Activated CD8-positive, alpha-beta T cell treated with anti-CD3 and anti-CD28 coated beads, Interleukin-2, amount 10 ng/mL, durations not matched to agents 7 days and 5 days (primary cell): ENCODE measurements around the gene CACNA1C. TPM values are rescaled to one million over a fixed set of nuclear protein-coding genes. Genes with fewer than 3 reads are reported as not detected.

Experiments used
- ATAC-seq: fragments of 150-1000 bp; cut with Tn5 transposase; one replicate; pipeline ENCODE4 v1.10.0; 2021; ENCODE audit warnings: moderate library complexity
- CTCF ChIA-PET: fragments of 350-600 bp; sonication (Branson Sonifier 250); formaldehyde crosslinking; loops from one replicate; lab custom pipeline; 2021; ENCODE audit warnings: antibody characterized with exemption; lab: Charles Lee
- POLR2A ChIA-PET: fragments of 350-600 bp; sonication (Branson Sonifier 250); formaldehyde crosslinking; loops from one replicate; lab custom pipeline; 2021; ENCODE audit warnings: antibody characterized with exemption; lab: Charles Lee
- DNase-seq: peaks from one replicate; pipeline ENCODE4 v3.0.0-alpha.2; 2020
- H3K27ac Mint-ChIP-seq: one replicate; pipeline ENCODE4 v1.8.0; 2021; ENCODE audit warnings: mild to moderate bottlenecking, mixed read lengths
- H3K27me3 Mint-ChIP-seq: one replicate; pipeline ENCODE4 v1.8.0; 2021; ENCODE audit warnings: low read depth, mixed read lengths
- H3K36me3 Mint-ChIP-seq: one replicate; pipeline ENCODE4 v1.8.0; 2021; ENCODE audit warnings: low read depth, mixed read lengths
- H3K4me1 Mint-ChIP-seq: one replicate; pipeline ENCODE4 v1.8.0; 2021; ENCODE audit warnings: low read depth, mixed read lengths
- H3K4me3 Mint-ChIP-seq: one replicate; pipeline ENCODE4 v1.8.0; 2021; ENCODE audit warnings: mild to moderate bottlenecking, mixed read lengths
- H3K9me3 Mint-ChIP-seq: one replicate; pipeline ENCODE4 v1.8.0; 2022; ENCODE audit warnings: mixed read lengths; ENCODE audit not compliant: insufficient read depth
- total RNA-seq, 2 experiments: library from RNA; stranded (reverse); gene quantifications; one replicate each; pipeline ENCODE4 v1.2.3, GENCODE V29; 2021

The CACNA1C gene
- total RNA-seq, 2 experiments from 2014 or later: 0.08 TPM

GRCh38 chr12:2264651-2265232 lies 212.0 kb downstream of the CACNA1C start:
- CTCF ChIA-PET: no interaction called here
- no peak for DNase-seq

GRCh38 chr12:2265461-2266167 lies 212.8 kb downstream of the CACNA1C start:
- Mint-ChIP-seq H3K4me3 (no peak overlapping the region), H3K4me1 (no peaks in the 10 kb centered on the region), H3K36me3 (no peaks in the 10 kb centered on the region), H3K27ac (no peak overlapping the region), H3K27me3 (no peaks in the 10 kb centered on the region), H3K9me3 (no peaks in the 10 kb centered on the region)
- ATAC-seq (no peak), DNase-seq (no peak)
- ChIA-PET POLR2A (no interaction called here), CTCF (no interaction called here)

More at GRCh38 chr12:2264651-2265232, 212.0 kb downstream of the CACNA1C start:
- Mint-ChIP-seq H3K27ac (no peak overlapping the region), H3K27me3 (no peaks in the 10 kb centered on the region), H3K9me3 (no peaks in the 10 kb centered on the region), H3K4me1 (no peaks in the 10 kb centered on the region), H3K36me3 (no peaks in the 10 kb centered on the region), H3K4me3 (no peak overlapping the region)
- ATAC-seq: no peak
- POLR2A ChIA-PET: no interaction called here

DNA sequence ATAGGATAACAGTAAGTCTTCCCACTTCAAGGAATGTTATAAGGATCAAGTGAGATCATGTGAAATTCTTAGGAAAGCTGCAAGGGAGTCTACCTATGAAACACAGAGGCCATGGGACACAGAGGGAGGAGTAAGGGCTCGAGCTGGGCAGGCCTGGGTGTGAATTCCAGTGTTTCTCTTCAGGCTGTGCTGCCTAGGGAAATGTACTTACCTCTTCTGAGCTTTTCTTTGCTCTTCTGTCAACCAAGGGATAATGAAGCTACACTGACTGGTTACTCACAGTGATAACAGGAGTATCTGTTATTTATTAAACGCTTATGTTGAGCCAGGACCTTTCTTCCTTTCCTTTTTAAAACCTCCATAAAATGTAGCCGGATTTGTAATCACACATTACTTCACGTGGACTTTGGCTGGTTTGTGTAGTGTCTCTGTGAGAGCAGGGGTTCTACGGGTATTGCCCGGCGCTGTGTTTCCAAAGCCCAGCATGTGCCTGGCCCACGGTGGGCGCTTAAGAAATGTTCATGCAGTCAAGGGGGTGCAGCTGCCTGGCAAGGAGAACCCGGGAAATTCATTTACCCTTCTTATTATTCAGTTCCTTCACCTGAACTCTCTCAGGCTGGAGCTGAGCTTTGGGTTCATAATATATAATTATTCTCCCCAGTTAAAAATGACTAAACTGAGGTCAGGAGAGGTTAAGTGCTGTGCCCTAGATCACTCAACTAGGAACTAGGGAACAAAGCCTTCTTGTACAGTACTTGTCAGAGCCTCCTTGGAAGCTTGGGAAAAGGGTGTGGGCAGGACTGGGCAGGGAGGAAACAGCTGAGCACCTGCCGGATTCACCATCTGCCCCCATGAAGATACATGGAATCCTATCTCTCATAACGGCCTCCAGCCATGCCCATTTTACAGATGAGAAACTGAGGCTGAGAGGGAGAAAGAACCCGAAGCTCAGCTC lies 214.2 kb downstream of the CACNA1C start:
- Mint-ChIP-seq H3K27me3 (no peaks in the 10 kb centered on the region), H3K36me3 (no peaks in the 10 kb centered on the region), H3K4me3 (no peak overlapping the region), H3K4me1 (no peaks in the 10 kb centered on the region), H3K27ac (no peak overlapping the region), H3K9me3 (no peaks in the 10 kb centered on the region)
- ChIA-PET CTCF (no interaction called here), POLR2A (no interaction called here)
- DNase-seq: no peak
- no peak for ATAC-seq

DNA sequence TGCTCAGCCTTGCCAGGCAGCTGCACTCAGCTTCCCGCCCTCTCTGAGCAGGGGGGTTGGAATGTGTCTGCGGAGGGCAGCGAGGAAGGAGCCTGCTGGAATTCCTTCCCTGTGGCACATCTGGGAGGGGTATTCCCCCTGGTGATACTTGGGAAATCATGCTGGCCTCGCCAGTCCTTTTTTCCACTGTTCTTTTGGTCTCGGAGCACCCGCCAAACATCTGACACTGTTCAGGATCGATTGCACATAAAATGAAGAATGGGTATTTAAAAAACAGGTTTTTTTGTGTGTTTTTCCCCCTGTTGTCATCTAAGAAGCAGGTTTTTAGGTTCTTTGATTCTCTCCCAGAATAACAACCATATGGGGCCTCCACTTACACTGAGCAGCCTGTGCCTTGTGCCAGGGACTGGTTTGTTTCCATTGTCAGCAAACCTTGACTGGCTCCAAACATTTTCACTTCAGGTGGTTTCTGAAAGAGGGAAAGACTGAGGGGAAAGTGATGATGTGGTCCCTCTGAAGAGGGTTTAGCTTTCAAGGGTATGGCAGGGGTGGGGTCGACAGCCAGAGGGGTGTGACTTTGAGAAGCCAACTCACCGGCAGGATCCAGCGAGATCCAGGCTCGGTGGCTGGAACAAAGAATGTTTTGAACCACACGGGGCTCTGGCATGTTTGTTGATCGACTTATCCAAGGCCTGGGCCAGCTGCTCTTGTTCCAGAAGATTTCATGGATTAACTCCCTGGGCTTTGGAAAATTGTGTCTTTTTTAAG lies 215.1 kb downstream of the CACNA1C start:
- ChIA-PET CTCF (no interaction called here), POLR2A (no interaction called here)
- Mint-ChIP-seq H3K4me1 (no peaks in the 10 kb centered on the region), H3K27me3 (no peaks in the 10 kb centered on the region), H3K4me3 (no peak overlapping the region), H3K9me3 (no peaks in the 10 kb centered on the region), H3K36me3 (no peaks in the 10 kb centered on the region), H3K27ac (no peak overlapping the region)
- ATAC-seq (no peak), DNase-seq (no peak)

DNA sequence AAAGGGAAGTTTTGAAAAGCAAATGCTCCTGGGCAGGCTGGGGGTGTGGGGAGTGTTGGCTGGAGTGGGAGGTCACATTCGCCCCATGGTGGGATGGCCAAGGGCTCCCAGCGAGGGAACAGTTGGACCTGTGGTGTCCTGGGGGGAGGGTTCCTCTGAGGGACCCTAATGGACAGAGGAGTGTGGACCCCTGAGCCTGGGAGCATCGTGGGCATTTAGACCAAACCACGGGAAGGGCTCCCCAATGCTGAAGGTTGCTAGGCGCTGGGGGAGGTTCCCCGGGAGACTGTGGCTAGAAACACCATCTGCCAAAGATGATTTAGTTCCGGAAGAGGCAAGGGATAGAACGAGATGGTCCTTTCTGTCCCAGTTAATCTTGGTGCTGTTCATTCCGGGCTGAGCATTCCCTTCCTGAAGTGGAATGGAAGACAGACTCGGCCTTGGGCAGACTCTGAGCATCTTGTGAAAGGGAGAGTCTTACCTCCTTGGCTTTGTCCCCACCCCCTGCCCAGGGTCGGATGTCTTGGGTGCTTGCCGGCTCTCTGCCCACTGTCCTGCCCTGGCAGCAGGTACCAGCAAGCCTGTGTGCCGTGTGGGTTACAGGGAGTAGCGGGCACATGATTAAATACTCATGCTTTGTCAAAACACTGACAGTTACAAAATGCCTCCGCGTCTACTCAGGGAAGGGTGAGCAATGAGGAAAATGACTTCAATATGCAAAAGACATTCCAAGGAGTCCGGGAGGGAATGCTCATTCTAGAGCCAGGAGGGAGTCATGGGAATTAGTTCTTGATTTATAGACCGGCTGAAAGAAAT lies 215.9 kb downstream of the CACNA1C start:
- Mint-ChIP-seq H3K27me3 (no peaks in the 10 kb centered on the region), H3K4me3 (no peak overlapping the region), H3K27ac (no peak overlapping the region), H3K4me1 (no peaks in the 10 kb centered on the region), H3K9me3 (no peaks in the 10 kb centered on the region), H3K36me3 (no peaks in the 10 kb centered on the region)
- ChIA-PET CTCF (no interaction called here), POLR2A (no interaction called here)
- DNase-seq: no peak
- ATAC-seq: no peak

- DNase-seq (no peak), ATAC-seq (no peak)
- Mint-ChIP-seq H3K36me3 (no peaks in the 10 kb centered on the region), H3K9me3 (no peaks in the 10 kb centered on the region), H3K27me3 (no peaks in the 10 kb centered on the region), H3K27ac (no peak overlapping the region), H3K4me3 (no peak overlapping the region), H3K4me1 (no peaks in the 10 kb centered on the region)
- POLR2A ChIA-PET: no interaction called here
- CTCF ChIA-PET: no interaction called here
Measured at GRCh38 chr12:2270846-2271245, 218.1 kb downstream of the CACNA1C start.

GRCh38 chr12:2271961-2272360 lies 219.2 kb downstream of the CACNA1C start:
- no peaks in the 10 kb centered on the region for H3K36me3 Mint-ChIP-seq
- H3K27ac Mint-ChIP-seq: no peak overlapping the region
- no peaks in the 10 kb centered on the region for H3K27me3 Mint-ChIP-seq
- no peak for DNase-seq
- ATAC-seq: no peak
- H3K4me3 Mint-ChIP-seq: no peak overlapping the region
- POLR2A ChIA-PET: no interaction called here
- H3K4me1 Mint-ChIP-seq: no peaks in the 10 kb centered on the region
- no peaks in the 10 kb centered on the region for H3K9me3 Mint-ChIP-seq
- CTCF ChIA-PET: no interaction called here

- DNase-seq: no peak
- Mint-ChIP-seq H3K36me3 (no peaks in the 10 kb centered on the region), H3K27ac (no peak overlapping the region), H3K27me3 (no peaks in the 10 kb centered on the region), H3K4me1 (no peaks in the 10 kb centered on the region), H3K4me3 (no peak overlapping the region), H3K9me3 (no peaks in the 10 kb centered on the region)
- ATAC-seq: no peak
- ChIA-PET CTCF (no interaction called here), POLR2A (no interaction called here)
Measured at GRCh38 chr12:2273288-2273687, 220.5 kb downstream of the CACNA1C start.

- ChIA-PET CTCF (no interaction called here), POLR2A (no interaction called here)
- Mint-ChIP-seq H3K9me3 (no peaks in the 10 kb centered on the region), H3K27ac (no peak overlapping the region), H3K4me1 (no peaks in the 10 kb centered on the region), H3K4me3 (no peak overlapping the region), H3K27me3 (no peaks in the 10 kb centered on the region), H3K36me3 (no peaks in the 10 kb centered on the region)
- no peak for DNase-seq
- no peak for ATAC-seq
Measured at GRCh38 chr12:2273751-2274150, 221.0 kb downstream of the CACNA1C start.

DNA sequence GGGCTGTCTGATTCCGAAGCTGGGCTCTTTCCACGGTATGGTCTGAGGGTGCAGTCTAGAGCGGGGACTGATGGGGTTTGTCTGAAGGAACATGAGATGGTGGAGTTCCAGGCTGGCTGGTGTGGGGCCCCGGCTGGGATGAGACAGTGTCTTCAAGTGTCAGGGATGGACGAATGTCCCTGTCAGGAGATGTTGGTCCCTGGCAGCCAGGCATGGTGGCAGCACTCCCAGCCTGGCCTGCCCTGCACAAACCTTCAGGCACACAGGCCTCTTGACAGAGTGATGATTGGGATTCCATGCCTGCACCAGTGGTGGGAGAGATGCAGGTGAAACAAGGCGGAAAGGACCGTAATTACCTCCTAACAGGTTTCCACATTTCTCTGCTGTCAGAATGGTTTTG lies 221.9 kb downstream of the CACNA1C start:
- H3K4me1 Mint-ChIP-seq: no peaks in the 10 kb centered on the region
- no peaks in the 10 kb centered on the region for H3K36me3 Mint-ChIP-seq
- H3K27me3 Mint-ChIP-seq: peaks cover under 1% of the 10 kb centered on the region
- ATAC-seq (no peak), DNase-seq (no peak)
- no peaks in the 10 kb centered on the region for H3K9me3 Mint-ChIP-seq
- POLR2A ChIA-PET: no interaction called here
- H3K4me3 Mint-ChIP-seq: no peak overlapping the region
- CTCF ChIA-PET: no interaction called here
- H3K27ac Mint-ChIP-seq: no peak overlapping the region
